ENCODE results near the gene CREB3L2. TPM values are rescaled to one million over a fixed set of nuclear protein-coding genes. Genes with fewer than 3 reads are reported as not detected.

CREB3L2 gene
- total and polyA plus RNA-seq, 2 donors (not counting 1 experiment from before 2014, with no cell fraction given) = 39.3 to 63.7 TPM

DNA sequence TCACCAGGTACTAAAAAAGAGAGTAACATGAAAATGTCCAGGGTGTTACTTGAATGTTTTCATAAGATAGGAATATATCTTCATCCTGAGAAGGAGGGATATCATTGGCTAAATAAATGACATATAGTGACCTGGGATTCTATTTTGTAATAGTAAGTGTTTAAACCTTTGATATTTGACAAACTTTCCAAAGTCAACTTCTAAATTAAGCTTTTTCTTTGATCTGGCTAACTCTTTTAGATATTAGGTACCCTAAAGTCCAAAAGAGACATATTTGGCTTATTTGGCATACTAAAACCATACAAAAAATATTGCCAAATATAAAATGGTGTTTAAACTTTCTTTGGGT, 22.4 kb upstream of the CREB3L2 start:
- no peak overlapping the region for H3K9ac ChIP-seq (ENCODE audit: insufficient read depth, low read length)
- no peaks in the 10 kb centered on the region for H3K4me1 ChIP-seq (ENCODE audit: control insufficient read depth, extremely low read depth, insufficient read depth, low read length)
- H3K27ac ChIP-seq (ENCODE audit: insufficient read depth, low read length) = no peak overlapping the region
- H2AFZ ChIP-seq (ENCODE audit: low read length) = no peak overlapping the region
- H3K79me2 ChIP-seq (ENCODE audit: control insufficient read depth, insufficient read depth, low read length) = no peaks in the 10 kb centered on the region
- TF ChIP-seq, protein P1, sequence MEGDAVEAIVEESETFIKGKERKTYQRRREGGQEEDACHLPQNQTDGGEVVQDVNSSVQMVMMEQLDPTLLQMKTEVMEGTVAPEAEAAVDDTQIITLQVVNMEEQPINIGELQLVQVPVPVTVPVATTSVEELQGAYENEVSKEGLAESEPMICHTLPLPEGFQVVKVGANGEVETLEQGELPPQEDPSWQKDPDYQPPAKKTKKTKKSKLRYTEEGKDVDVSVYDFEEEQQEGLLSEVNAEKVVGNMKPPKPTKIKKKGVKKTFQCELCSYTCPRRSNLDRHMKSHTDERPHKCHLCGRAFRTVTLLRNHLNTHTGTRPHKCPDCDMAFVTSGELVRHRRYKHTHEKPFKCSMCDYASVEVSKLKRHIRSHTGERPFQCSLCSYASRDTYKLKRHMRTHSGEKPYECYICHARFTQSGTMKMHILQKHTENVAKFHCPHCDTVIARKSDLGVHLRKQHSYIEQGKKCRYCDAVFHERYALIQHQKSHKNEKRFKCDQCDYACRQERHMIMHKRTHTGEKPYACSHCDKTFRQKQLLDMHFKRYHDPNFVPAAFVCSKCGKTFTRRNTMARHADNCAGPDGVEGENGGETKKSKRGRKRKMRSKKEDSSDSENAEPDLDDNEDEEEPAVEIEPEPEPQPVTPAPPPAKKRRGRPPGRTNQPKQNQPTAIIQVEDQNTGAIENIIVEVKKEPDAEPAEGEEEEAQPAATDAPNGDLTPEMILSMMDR (conservative IDR thresholded peaks at IDR 0.05 in 1 of 2, IDR thresholded peaks at IDR 0.05 in 1 of 2; ENCODE audit: low read depth in 1 of 2, low read length in 2 of 2) = no peak
- no peak for TF ChIP-seq EZH2 (IDR thresholded peaks at IDR 0.05; ENCODE audit: low read length, missing control alignments)
- H3K36me3 ChIP-seq (ENCODE audit: control insufficient read depth, insufficient read depth, low read length) = no peaks in the 10 kb centered on the region
- H3K27me3 ChIP-seq (ENCODE audit: control insufficient read depth, insufficient read depth, low read length) = no peaks in the 10 kb centered on the region
- H3K4me3 ChIP-seq (replicated peaks in 1 of 4; ENCODE audit: control extremely low read depth in 1 of 4, insufficient read depth in 1 of 4, low read depth in 3 of 4, low read length in 4 of 4) = no peak overlapping the region
- no peaks in the 10 kb centered on the region for H3K9me3 ChIP-seq (ENCODE audit: control insufficient read depth, insufficient read depth, low read depth, low read length)
- no peak for DNase-seq (ENCODE audit: low read depth in 2 of 2)
- H4K20me1 ChIP-seq (ENCODE audit: control insufficient read depth, extremely low read depth, insufficient read depth, low read length) = no peaks in the 10 kb centered on the region
- H3K4me2 ChIP-seq (ENCODE audit: extremely low read depth, insufficient read depth, low read length) = no peak overlapping the region

DNA sequence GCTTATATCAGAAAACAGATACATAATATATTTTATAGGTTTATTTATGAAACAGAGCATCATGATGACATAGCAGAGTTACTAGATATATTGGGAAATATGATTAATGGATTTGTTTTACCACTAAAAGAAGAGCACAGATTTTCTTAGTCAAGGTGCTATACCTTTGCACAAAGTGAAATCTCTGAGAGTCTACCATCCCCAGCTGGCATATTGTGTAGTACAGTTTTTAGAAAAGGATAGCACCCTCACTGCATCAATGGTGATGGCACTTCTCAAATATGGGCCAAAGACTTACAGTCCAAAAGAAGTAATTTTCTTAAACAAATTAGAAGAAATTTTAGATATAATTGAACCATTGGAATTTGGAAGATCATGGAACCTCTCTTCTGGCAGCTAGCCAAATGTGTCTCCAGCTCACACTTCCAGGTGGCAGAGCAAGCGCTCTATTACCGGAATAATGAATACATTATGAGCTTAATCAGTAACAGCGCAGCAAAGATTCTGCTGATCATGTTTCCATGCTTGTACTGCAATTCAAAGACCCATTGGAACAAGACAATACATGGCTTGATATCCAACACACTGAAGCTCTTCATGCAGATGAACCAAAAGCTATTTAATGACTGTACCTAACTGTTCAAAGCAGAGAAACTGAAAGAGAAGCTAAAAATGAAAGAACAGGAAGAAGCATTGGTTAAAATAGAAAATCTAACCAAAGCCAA, 21.9 kb upstream of the CREB3L2 start:
- no peak overlapping the region for H3K9ac ChIP-seq (ENCODE audit: insufficient read depth, low read length)

DNA sequence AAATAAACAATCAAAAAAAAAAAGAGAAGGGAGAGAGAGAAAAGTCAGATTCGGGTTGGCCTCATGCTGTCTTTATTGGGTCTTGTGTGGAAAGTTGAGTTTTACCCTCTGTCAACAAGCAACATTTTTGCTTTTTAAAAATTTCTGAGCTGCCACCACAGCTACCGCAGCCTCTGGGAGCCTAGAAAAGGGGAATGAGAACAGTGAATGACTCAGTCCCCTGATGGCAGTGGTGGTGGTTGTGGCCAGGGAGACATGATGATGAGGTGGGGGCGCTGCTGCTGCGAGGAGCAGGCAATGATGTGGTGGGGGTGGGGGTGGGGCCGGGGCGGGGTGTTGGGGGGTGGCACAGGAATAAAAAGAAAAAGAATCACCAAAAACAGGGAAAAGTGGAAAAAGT, 20.0 kb upstream of the CREB3L2 start:
- no peak overlapping the region for H3K4me2 ChIP-seq (ENCODE audit: extremely low read depth, insufficient read depth, low read length)
- no peak for TF ChIP-seq EZH2 (IDR thresholded peaks at IDR 0.05; ENCODE audit: low read length, missing control alignments)
- TF ChIP-seq, protein P1 (conservative IDR thresholded peaks at IDR 0.05 in 1 of 2, IDR thresholded peaks at IDR 0.05 in 1 of 2; ENCODE audit: low read depth in 1 of 2, low read length in 2 of 2) = no peak
- no peaks in the 10 kb centered on the region for H3K27me3 ChIP-seq (ENCODE audit: control insufficient read depth, insufficient read depth, low read length)
- H3K9me3 ChIP-seq (ENCODE audit: control insufficient read depth, insufficient read depth, low read depth, low read length) = no peaks in the 10 kb centered on the region
- no peak overlapping the region for H3K27ac ChIP-seq (ENCODE audit: insufficient read depth, low read length)
- H3K9ac ChIP-seq (ENCODE audit: insufficient read depth, low read length) = no peak overlapping the region
- no peak overlapping the region for H3K4me3 ChIP-seq (replicated peaks in 1 of 4; ENCODE audit: control extremely low read depth in 1 of 4, insufficient read depth in 1 of 4, low read depth in 3 of 4, low read length in 4 of 4)
- no peaks in the 10 kb centered on the region for H3K36me3 ChIP-seq (ENCODE audit: control insufficient read depth, insufficient read depth, low read length)
- no peak overlapping the region for H2AFZ ChIP-seq (ENCODE audit: low read length)
- no peaks in the 10 kb centered on the region for H3K79me2 ChIP-seq (ENCODE audit: control insufficient read depth, insufficient read depth, low read length)
- H4K20me1 ChIP-seq (ENCODE audit: control insufficient read depth, extremely low read depth, insufficient read depth, low read length) = no peaks in the 10 kb centered on the region
- no peak for DNase-seq (ENCODE audit: low read depth in 2 of 2)
- no peaks in the 10 kb centered on the region for H3K4me1 ChIP-seq (ENCODE audit: control insufficient read depth, extremely low read depth, insufficient read depth, low read length)

More for the DNA sequence above, 21.9 kb upstream of the CREB3L2 start:
- H3K4me2 ChIP-seq (ENCODE audit: extremely low read depth, insufficient read depth, low read length) = no peak overlapping the region
- no peaks in the 10 kb centered on the region for H3K79me2 ChIP-seq (ENCODE audit: control insufficient read depth, insufficient read depth, low read length)
- H3K9me3 ChIP-seq (ENCODE audit: control insufficient read depth, insufficient read depth, low read depth, low read length) = no peaks in the 10 kb centered on the region
- no peaks in the 10 kb centered on the region for H4K20me1 ChIP-seq (ENCODE audit: control insufficient read depth, extremely low read depth, insufficient read depth, low read length)
- DNase-seq (ENCODE audit: low read depth in 2 of 2) = no peak
- no peak overlapping the region for H3K27ac ChIP-seq (ENCODE audit: insufficient read depth, low read length)
- H3K4me1 ChIP-seq (ENCODE audit: control insufficient read depth, extremely low read depth, insufficient read depth, low read length) = no peaks in the 10 kb centered on the region
- no peak overlapping the region for H3K4me3 ChIP-seq (replicated peaks in 1 of 4; ENCODE audit: control extremely low read depth in 1 of 4, insufficient read depth in 1 of 4, low read depth in 3 of 4, low read length in 4 of 4)
- H3K27me3 ChIP-seq (ENCODE audit: control insufficient read depth, insufficient read depth, low read length) = no peaks in the 10 kb centered on the region
- H2AFZ ChIP-seq (ENCODE audit: low read length) = no peak overlapping the region
- no peaks in the 10 kb centered on the region for H3K36me3 ChIP-seq (ENCODE audit: control insufficient read depth, insufficient read depth, low read length)
- no peak for TF ChIP-seq EZH2 (IDR thresholded peaks at IDR 0.05; ENCODE audit: low read length, missing control alignments)
- TF ChIP-seq, protein P1 (conservative IDR thresholded peaks at IDR 0.05 in 1 of 2, IDR thresholded peaks at IDR 0.05 in 1 of 2; ENCODE audit: low read depth in 1 of 2, low read length in 2 of 2) = no peak

All from fibroblast of lung (primary cell).